GM12872 (cell line): ENCODE measurements around the gene CENPA.

Experiments
- CTCF ChIP-seq: IDR thresholded peaks from 3 replicates; pipeline ENCODE4 v1.5.1; 2011; ENCODE audit warnings: low read depth, mild to moderate bottlenecking, low read length, moderate library complexity; ENCODE audit not compliant: insufficient read depth

The CENPA gene

GRCh38 chr2:26809211-26809610 lies 23.4 kb downstream of the CENPA start:
- no peak for TF ChIP-seq CTCF

GRCh38 chr2:26809876-26810577 lies 24.2 kb downstream of the CENPA start:
- no peak for TF ChIP-seq CTCF

- no peak for TF ChIP-seq CTCF
Measured at GRCh38 chr2:26811261-26811660, 25.4 kb downstream of the CENPA start.

GRCh38 chr2:26811791-26812694 lies 26.2 kb downstream of the CENPA start:
- TF ChIP-seq CTCF: no peak

- no peak for TF ChIP-seq CTCF
Measured at GRCh38 chr2:26812731-26813130, 26.9 kb downstream of the CENPA start.

- TF ChIP-seq CTCF: no peak
Measured at GRCh38 chr2:26816893-26817292, 31.0 kb downstream of the CENPA start.

- TF ChIP-seq CTCF: no peak
Measured at GRCh38 chr2:26818255-26818654, 32.4 kb downstream of the CENPA start.
